RPMI8226 (cell line): Measurements from ENCODE around the gene RNF208.

ENCODE experiments used
- DNase-seq: peaks from one replicate; pipeline ENCODE4 v3.0.0-alpha.2; 2015

RNF208 gene

GRCh38 chr9:137189297-137190295 lies 32.4 kb downstream of the RNF208 start:
- DNase-seq, result peak; percentile 44

GRCh38 chr9:137188490-137189296 lies 33.3 kb downstream of the RNF208 start, which contains the start of the genes ANAPC2 and SSNA1:
ANAPC2 (minus strand) TSS chr9:137188560; CDS start chr9:137188532, 28 bp downstream.
SSNA1 (plus strand) TSS chr9:137188676; CDS start chr9:137188727, 51 bp downstream.
- peak; percentile 99 for DNase-seq

DNA sequence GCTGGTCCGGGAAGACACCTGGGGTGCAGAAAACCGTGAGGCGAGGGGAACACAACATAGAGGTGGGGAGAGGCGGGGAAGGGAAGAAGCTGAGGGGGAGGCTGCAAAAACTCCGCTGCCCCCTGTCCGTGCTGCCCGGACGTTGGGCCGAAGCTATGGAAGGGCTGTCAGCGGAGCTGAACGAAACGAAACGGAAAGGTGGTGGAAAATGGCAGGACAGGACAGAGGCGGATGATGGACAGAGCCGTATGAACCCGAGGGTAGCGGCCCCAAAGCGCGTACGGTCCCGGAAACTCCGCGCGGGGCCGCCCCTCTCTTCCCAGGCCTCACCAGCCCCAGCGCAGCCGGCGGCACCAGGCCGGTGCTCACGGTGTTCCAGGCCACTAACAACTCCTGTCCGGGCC lies 34.0 kb downstream of the RNF208 start:
- no peak for DNase-seq

GRCh38 chr9:137187386-137187785 lies 34.7 kb downstream of the RNF208 start:
- DNase-seq, result no peak

GRCh38 chr9:137186385-137186784 lies 35.7 kb downstream of the RNF208 start:
- peak; percentile 26 for DNase-seq

- no peak for DNase-seq
Measured at GRCh38 chr9:137185921-137186320, 36.1 kb downstream of the RNF208 start.

DNA sequence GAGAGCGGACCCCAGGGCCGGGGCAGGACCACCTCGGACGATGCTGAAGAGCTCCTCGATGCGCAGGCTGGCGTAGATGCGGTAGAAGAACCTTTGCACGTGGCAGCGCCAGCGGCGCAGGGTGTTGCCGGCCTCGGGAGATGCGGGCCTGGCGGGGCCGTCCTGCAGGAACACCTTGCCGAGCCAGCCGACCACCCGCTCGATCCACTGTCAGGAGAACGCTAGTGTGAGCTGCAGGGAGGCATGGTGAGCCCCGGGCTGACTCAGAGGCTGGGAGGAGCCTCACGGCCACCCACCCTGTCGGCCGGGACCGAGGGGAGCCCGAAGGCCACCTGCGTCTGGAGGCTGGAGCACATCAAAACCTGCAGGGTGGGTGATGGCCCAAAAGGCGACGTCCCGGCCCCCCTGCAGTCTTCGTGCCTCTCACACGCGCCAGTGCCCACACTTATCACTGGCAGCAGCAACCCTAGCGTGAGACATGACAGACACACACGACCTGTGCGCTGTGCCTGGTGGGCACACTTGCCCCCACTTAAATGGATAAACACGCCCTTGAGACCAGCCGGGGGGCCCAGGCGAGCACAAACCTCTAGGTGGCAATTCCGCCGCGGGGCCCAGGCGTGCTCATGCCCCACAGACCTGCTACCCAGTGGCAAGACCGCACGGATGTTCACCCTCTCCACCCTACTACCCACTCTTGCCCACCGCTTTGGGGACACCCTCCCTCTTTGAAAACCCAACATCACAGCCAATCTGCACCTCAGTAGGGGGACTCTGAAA lies 37.0 kb downstream of the RNF208 start:
- no peak for DNase-seq

GRCh38 chr9:137183980-137184595 lies 38.0 kb downstream of the RNF208 start:
- DNase-seq, result no peak

GRCh38 chr9:137182836-137183235 lies 39.2 kb downstream of the RNF208 start:
- DNase-seq, result no peak

DNA sequence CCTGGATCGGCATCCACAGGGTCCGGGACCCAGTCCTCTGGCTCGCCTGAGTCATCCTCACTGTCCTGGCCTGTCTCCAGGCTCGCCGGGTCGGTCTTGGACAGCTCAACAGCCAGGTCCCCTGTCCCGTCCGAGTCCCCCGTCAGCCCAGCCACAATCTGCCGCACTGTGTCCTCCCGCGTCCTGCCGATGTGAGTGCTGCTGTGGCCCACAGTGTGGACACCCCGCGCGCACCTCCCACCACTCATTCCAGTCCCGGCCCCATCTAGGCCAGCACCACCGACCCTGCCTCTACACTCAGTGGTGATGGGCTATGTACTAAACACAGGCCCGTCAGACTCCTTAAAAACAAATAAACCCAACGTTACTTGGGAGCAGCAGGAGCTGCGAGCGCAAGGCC lies 40.4 kb downstream of the RNF208 start:
- DNase-seq, result no peak

GRCh38 chr9:137180491-137180890 lies 41.5 kb downstream of the RNF208 start:
- no peak for DNase-seq

DNA sequence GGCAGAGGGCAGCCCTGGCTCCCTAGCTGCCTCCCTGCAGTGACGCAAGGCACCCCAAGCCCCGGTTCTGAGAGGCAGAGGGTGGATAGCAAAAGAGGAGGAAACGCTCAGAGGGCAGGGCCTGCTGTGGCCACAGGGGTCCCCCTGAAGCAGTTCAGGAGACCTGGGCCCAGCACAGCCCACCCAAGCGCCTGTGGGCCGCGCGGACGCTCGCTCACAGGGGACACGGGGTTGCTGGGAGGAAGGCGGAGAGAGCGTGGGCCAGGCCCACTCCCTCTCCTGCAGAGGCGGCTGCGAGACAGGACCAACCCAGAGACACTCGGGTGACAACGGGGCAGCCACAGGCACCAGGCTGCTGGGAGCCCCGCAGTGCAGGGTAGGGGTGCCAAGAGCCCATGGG lies 42.3 kb downstream of the RNF208 start:
- no peak for DNase-seq

- DNase-seq, result no peak
Measured at GRCh38 chr9:137178939-137179630, 43.0 kb downstream of the RNF208 start.

GRCh38 chr9:137178201-137178938 lies 43.7 kb downstream of the RNF208 start:
- DNase-seq, result no peak

GRCh38 chr9:137176302-137177182 lies 45.5 kb downstream of the RNF208 start:
- peak; percentile 87 for DNase-seq

GRCh38 chr9:137175345-137175961 lies 46.6 kb downstream of the RNF208 start:
- DNase-seq, result peak; percentile 28

DNA sequence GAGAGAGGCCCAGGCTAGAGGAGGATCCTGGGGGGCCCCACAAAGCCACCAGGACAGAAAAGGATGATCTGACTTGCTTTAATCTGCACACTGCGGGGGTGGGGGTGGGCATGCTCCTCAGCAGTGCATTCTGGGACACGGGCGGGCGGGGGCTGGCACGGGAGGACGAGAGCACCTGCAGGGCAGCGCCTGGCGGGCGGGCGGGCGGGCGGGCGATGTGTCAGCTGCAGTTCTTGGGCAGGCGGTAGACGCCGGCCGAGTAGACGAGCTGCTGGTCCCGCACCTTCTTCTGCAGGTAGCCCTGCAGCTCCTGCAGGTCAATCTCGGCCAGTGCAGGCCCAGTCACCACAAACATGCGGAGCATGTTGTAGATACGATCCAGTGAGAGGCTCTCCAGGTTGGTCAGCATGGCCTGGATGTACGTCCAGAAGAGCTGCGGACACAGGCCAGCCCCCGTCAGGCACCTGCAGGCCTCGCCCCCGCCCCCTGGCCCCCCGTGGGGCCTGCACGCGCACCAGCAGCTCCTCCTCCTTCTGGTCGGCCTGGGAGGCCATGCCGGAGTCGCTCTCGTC lies 47.2 kb downstream of the RNF208 start:
- DNase-seq, result peak; percentile 95

GRCh38 chr9:137173796-137174664 lies 48.0 kb downstream of the RNF208 start:
- DNase-seq, result peak; percentile 63
